IgD-negative memory B cell (primary cell): ENCODE data around the gene CYP2J2. TPM values are rescaled to one million over a fixed set of nuclear protein-coding genes. Genes with fewer than 3 reads are reported as not detected.

Experiments used
- H3K27ac Mint-ChIP-seq, 3 donors: one replicate each; pipeline ENCODE4 v1.8.0; 2020 to 2022; ENCODE audit warnings: mild to moderate bottlenecking in 3 of 3, mixed read lengths in 3 of 3, moderate library complexity in 1 of 3
- H3K27me3 Mint-ChIP-seq: one replicate; pipeline ENCODE4 v1.8.0; 2021; ENCODE audit warnings: mixed read lengths
- H3K36me3 Mint-ChIP-seq: one replicate; pipeline ENCODE4 v1.8.0; 2020; ENCODE audit warnings: mild to moderate bottlenecking, mixed read lengths
- H3K4me1 Mint-ChIP-seq, 3 donors: one replicate each; pipeline ENCODE4 v1.8.0; 2020 to 2022; ENCODE audit warnings: mixed read lengths in 3 of 3, mild to moderate bottlenecking in 1 of 3
- H3K4me3 Mint-ChIP-seq, 4 donors: one replicate each; pipeline ENCODE4 v1.8.0; 2020 to 2022; ENCODE audit warnings: mild to moderate bottlenecking in 4 of 4, mixed read lengths in 4 of 4, moderate library complexity in 3 of 4
- H3K9me3 Mint-ChIP-seq, 3 donors: one replicate each; pipeline ENCODE4 v1.8.0; 2020 to 2021; ENCODE audit warnings: mixed read lengths in 3 of 3, mild to moderate bottlenecking in 1 of 3
- polyA plus RNA-seq: library from polyadenylated mRNA; unstranded; fragments of 300-500 nt; fragmentation: Illumina TruSeq; gene quantifications from one replicate; pipeline ENCODE4 v1.2.3, GENCODE V29; 2021

CYP2J2 gene
- polyA plus RNA-seq, 1 donor from 2014 or later: 1.0 TPM

GRCh38 chr1:59903141-59903754 lies 23.3 kb downstream of the CYP2J2 start:
- peaks cover 2% of the 10 kb centered on the region for H3K27me3 Mint-ChIP-seq
- no peak overlapping the region for H3K27ac Mint-ChIP-seq
- peaks cover 0 to 4% (median 2%) of the 10 kb centered on the region in 3 donors for H3K4me1 Mint-ChIP-seq
- H3K4me3 Mint-ChIP-seq: peak overlapping the region in 1 of 4 donors; percentile 0
- H3K9me3 Mint-ChIP-seq: no peaks in the 10 kb centered on the region
- H3K36me3 Mint-ChIP-seq: no peaks in the 10 kb centered on the region

GRCh38 chr1:59901770-59902388 lies 24.7 kb downstream of the CYP2J2 start:
- Mint-ChIP-seq H3K36me3 (no peaks in the 10 kb centered on the region), H3K4me1 (peaks cover 0 to 4% (median 2%) of the 10 kb centered on the region in 3 donors), H3K4me3 (no peak overlapping the region), H3K27ac (no peak overlapping the region), H3K27me3 (peaks cover 2% of the 10 kb centered on the region), H3K9me3 (no peaks in the 10 kb centered on the region)

DNA sequence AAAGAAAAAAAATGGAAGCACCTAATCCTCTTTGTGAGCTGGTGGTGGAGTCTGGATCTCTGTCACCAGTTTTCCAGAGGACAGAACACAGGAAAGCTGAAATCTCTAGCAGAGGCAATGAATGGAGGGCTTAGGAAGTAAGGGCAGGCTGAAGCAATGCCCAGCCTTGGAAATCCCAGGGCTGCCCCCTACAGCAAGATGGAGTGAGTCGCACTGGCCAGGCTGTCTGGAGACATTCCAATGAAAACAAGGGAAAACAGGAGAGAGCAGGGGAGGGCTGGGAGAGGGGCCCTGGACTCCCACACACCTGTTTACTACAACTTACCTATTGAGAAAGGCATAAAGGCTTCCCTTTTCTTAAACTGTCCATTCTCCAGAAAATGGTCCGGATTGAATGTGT lies 25.9 kb downstream of the CYP2J2 start:
- Mint-ChIP-seq H3K9me3 (no peaks in the 10 kb centered on the region), H3K4me3 (no peak overlapping the region), H3K27ac (no peak overlapping the region), H3K36me3 (no peaks in the 10 kb centered on the region), H3K4me1 (peaks cover 0 to 4% (median 2%) of the 10 kb centered on the region in 3 donors), H3K27me3 (peaks cover 2% of the 10 kb centered on the region)

DNA sequence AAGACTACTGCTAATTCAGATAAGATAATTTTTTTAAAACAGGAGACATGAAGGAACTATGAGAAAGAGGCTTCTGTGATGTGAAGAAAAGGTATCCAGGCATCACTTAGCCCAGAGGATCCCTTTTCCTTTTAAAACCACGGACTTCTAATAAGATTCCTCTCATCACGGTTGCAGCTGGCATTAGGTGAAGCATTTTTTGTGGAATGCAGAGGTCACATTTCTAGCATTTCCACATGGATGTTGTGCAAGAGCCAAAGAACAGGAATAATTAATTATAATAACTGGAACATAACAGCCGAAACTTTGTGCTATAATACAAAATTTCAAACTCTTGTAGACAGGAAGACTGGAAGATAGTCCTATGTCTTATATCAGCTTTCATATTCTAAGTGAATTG lies 27.6 kb downstream of the CYP2J2 start:
- Mint-ChIP-seq H3K27me3 (peaks cover 2% of the 10 kb centered on the region), H3K36me3 (no peaks in the 10 kb centered on the region), H3K4me3 (no peak overlapping the region), H3K4me1 (peaks cover 0 to 4% (median 2%) of the 10 kb centered on the region in 3 donors), H3K27ac (no peak overlapping the region), H3K9me3 (no peaks in the 10 kb centered on the region)

GRCh38 chr1:59897165-59897564 lies 29.4 kb downstream of the CYP2J2 start:
- Mint-ChIP-seq H3K9me3 (no peaks in the 10 kb centered on the region), H3K27ac (no peak overlapping the region), H3K27me3 (peaks cover 2% of the 10 kb centered on the region), H3K4me3 (no peak overlapping the region), H3K4me1 (peaks cover 0 to 3% (median 3%) of the 10 kb centered on the region in 3 donors), H3K36me3 (no peaks in the 10 kb centered on the region)

GRCh38 chr1:59892841-59893811 lies 33.4 kb downstream of the CYP2J2 start:
- no peaks in the 10 kb centered on the region for H3K27me3 Mint-ChIP-seq
- H3K9me3 Mint-ChIP-seq: peaks cover 11 to 13% (median 12%) of the 10 kb centered on the region in 3 donors
- peaks cover 0 to 3% (median 3%) of the 10 kb centered on the region in 3 donors for H3K4me1 Mint-ChIP-seq
- H3K4me3 Mint-ChIP-seq: peak overlapping the region in 1 of 4 donors; percentile 34
- H3K36me3 Mint-ChIP-seq: no peaks in the 10 kb centered on the region
- H3K27ac Mint-ChIP-seq: peak overlapping the region in 1 of 3 donors; percentile 28

DNA sequence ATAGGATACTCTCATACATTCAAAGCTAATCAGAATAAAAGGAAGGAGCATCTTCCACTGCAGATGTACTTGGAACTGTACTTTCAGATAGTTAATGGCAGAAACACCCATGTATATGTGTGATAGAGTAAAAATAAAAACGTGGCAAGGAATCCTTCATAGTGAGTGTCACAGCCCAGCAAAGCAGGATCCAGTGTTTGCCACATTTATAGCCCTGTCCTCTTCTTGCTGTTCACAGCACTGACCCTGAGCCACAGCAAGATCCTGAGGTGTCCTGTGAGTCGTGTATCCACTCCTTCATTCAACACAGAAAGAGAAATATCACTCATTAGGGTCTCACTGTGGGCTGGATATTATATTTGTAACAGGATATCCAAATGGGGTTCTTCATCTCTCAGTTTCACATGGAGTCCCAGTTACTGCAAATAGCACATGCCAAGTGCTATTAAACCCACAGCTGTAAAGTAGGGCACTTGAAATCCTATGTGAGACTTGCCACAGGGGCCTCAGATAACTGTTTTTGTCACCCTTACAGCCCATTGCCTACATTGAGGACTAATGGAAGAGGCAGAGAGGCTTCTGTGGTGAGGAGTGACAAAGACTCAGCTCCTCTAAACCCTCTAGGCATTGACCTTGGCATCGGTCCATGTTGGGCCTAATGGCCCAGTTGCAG lies 41.3 kb downstream of the CYP2J2 start:
- Mint-ChIP-seq H3K4me1 (no peaks in the 10 kb centered on the region), H3K4me3 (no peak overlapping the region), H3K27ac (no peak overlapping the region), H3K9me3 (peaks cover 8 to 12% (median 10%) of the 10 kb centered on the region in 3 donors), H3K36me3 (no peaks in the 10 kb centered on the region), H3K27me3 (no peaks in the 10 kb centered on the region)

DNA sequence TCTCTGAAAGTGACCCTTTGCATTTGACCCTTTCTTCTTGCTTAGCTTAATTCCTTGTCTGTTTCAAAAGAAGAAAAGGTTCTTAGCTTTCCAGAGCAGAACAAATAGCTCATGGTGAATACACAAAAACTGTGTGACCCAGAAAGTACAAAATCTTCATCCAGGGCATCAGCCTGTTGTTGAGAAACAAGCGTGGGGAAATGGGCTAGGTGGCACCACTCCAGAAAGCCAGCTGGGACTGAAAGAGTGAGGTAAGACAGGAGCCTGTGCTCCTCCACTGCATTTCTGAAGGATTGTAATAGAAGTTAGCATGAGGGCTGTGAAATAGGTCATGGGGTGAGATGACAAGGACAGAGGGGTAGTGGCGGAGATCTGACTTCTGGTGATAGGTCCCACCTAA lies 45.8 kb downstream of the CYP2J2 start:
- Mint-ChIP-seq H3K9me3 (peaks cover 3 to 12% (median 11%) of the 10 kb centered on the region in 3 donors), H3K27ac (no peak overlapping the region)

GRCh38 chr1:59879996-59880505 lies 46.5 kb downstream of the CYP2J2 start:
- Mint-ChIP-seq H3K27me3 (no peaks in the 10 kb centered on the region), H3K27ac (no peak overlapping the region), H3K4me1 (no peaks in the 10 kb centered on the region), H3K4me3 (no peak overlapping the region), H3K36me3 (peaks cover 4% of the 10 kb centered on the region), H3K9me3 (peaks cover 3 to 12% (median 11%) of the 10 kb centered on the region in 3 donors)

More for the DNA sequence above, 45.8 kb downstream of the CYP2J2 start:
- Mint-ChIP-seq H3K4me1 (no peaks in the 10 kb centered on the region), H3K36me3 (no peaks in the 10 kb centered on the region), H3K27me3 (no peaks in the 10 kb centered on the region), H3K4me3 (no peak overlapping the region)

GRCh38 chr1:59879574-59879973 lies 47.0 kb downstream of the CYP2J2 start:
- H3K4me1 Mint-ChIP-seq: no peaks in the 10 kb centered on the region
- H3K4me3 Mint-ChIP-seq: no peak overlapping the region
- H3K27me3 Mint-ChIP-seq: no peaks in the 10 kb centered on the region
- peaks cover 4% of the 10 kb centered on the region for H3K36me3 Mint-ChIP-seq
- no peak overlapping the region for H3K27ac Mint-ChIP-seq
- H3K9me3 Mint-ChIP-seq: peaks cover 3 to 12% (median 11%) of the 10 kb centered on the region in 3 donors

- Mint-ChIP-seq H3K9me3 (peaks cover 3 to 12% (median 11%) of the 10 kb centered on the region in 3 donors), H3K4me3 (no peak overlapping the region), H3K36me3 (peaks cover 7% of the 10 kb centered on the region), H3K27ac (no peak overlapping the region), H3K4me1 (no peaks in the 10 kb centered on the region), H3K27me3 (no peaks in the 10 kb centered on the region)
These were observed 48.2 kb downstream of the CYP2J2 start for GRCh38 chr1:59878370-59878769.

- H3K27ac Mint-ChIP-seq: no peak overlapping the region
- H3K9me3 Mint-ChIP-seq: peaks cover 3 to 12% (median 11%) of the 10 kb centered on the region in 3 donors
- H3K36me3 Mint-ChIP-seq: peaks cover 11% of the 10 kb centered on the region
- no peaks in the 10 kb centered on the region for H3K27me3 Mint-ChIP-seq
- H3K4me3 Mint-ChIP-seq: no peak overlapping the region
- H3K4me1 Mint-ChIP-seq: no peaks in the 10 kb centered on the region
These were observed 49.4 kb downstream of the CYP2J2 start for GRCh38 chr1:59877108-59877682.

GRCh38 chr1:59871746-59872145 lies 54.8 kb downstream of the CYP2J2 start:
- Mint-ChIP-seq H3K9me3 (peaks cover 0 to 5% (median 0%) of the 10 kb centered on the region in 3 donors), H3K4me1 (no peaks in the 10 kb centered on the region), H3K36me3 (peaks cover 20% of the 10 kb centered on the region), H3K27me3 (no peaks in the 10 kb centered on the region), H3K27ac (no peak overlapping the region), H3K4me3 (no peak overlapping the region)

- no peaks in the 10 kb centered on the region for H3K9me3 Mint-ChIP-seq
- no peaks in the 10 kb centered on the region for H3K4me1 Mint-ChIP-seq
- H3K27me3 Mint-ChIP-seq: no peaks in the 10 kb centered on the region
- H3K27ac Mint-ChIP-seq: no peak overlapping the region
- no peak overlapping the region for H3K4me3 Mint-ChIP-seq
- H3K36me3 Mint-ChIP-seq: peaks cover 13% of the 10 kb centered on the region
These were observed 60.1 kb downstream of the CYP2J2 start for GRCh38 chr1:59866462-59866861.
